ENCODE results near the gene PBX4. TPM values are rescaled to one million over a fixed set of nuclear protein-coding genes. Genes with fewer than 3 reads are reported as not detected.

Gene PBX4
- total RNA-seq = 68.2 and 72.1 TPM in 2 replicates

GRCh38 chr19:19618219-19619051 is at the start of gene PBX4:
Gene PBX4 (minus strand): TSS chr19:19618687. CDS start chr19:19618629, 58 bp downstream.
- intact Hi-C loops (cut with micrococcal nuclease) = loop anchor here (1.0 to 2.0 kb wide), 8 partner anchors 9 to 282 kb away; partner anchors contain the start of genes ATP13A1, GMIP and ZNF93

GRCh38 chr19:19665420-19665948 is 47.0 kb upstream of the PBX4 start:
- intact Hi-C loops (cut with micrococcal nuclease) = loop anchor here (5.0 to 10.0 kb wide), 3 partner anchors 471 to 1659 kb away; partner anchors contain the start of genes BORCS8, RFXANK, ZNF430 and ZNF708

- intact Hi-C loops (cut with micrococcal nuclease) = loop anchor here (1.0 to 10.0 kb wide), 8 partner anchors 20 to 1661 kb away; partner anchors contain the start of genes BORCS8, GMIP, PBX4 and RFXANK
Measured at GRCh38 chr19:19663256-19664120, 45.0 kb upstream of the PBX4 start, which contains the start of gene ATP13A1. Gene ATP13A1 (minus strand): TSS chr19:19663676. CDS start chr19:19663666, 10 bp downstream.

GRCh38 chr19:19662871-19663255 is 44.4 kb upstream of the PBX4 start:
- intact Hi-C loops (cut with micrococcal nuclease) = loop anchor here (1.0 to 10.0 kb wide), 8 partner anchors 20 to 1662 kb away; partner anchors contain the start of genes BORCS8, GMIP, LPAR2 and PBX4

- intact Hi-C loops (cut with micrococcal nuclease) = loop anchor here (1.0 to 10.0 kb wide), 6 partner anchors 34 to 1662 kb away; partner anchors contain the start of genes BORCS8, LPAR2, PBX4 and RFXANK
Measured at GRCh38 chr19:19662344-19662743, 43.9 kb upstream of the PBX4 start.

GRCh38 chr19:19661675-19662251 is 43.3 kb upstream of the PBX4 start:
- intact Hi-C loops (cut with micrococcal nuclease) = loop anchor here (1.0 to 10.0 kb wide), 6 partner anchors 33 to 1663 kb away; partner anchors contain the start of genes BORCS8, LPAR2, PBX4 and RFXANK

- intact Hi-C loops (cut with micrococcal nuclease) = loop anchor here (5.0 to 10.0 kb wide), 4 partner anchors 129 to 1664 kb away; partner anchors contain the start of genes BORCS8, RFXANK and ZNF708
Measured at GRCh38 chr19:19661141-19661674, 42.7 kb upstream of the PBX4 start.

- intact Hi-C loops (cut with micrococcal nuclease) = loop anchor here (5.0 to 10.0 kb wide), 4 partner anchors 127 to 1665 kb away; partner anchors contain the start of genes BORCS8, RFXANK and ZNF708
Measured at GRCh38 chr19:19659646-19660245, 41.3 kb upstream of the PBX4 start.

GRCh38 chr19:19657397-19657783 is 38.9 kb upstream of the PBX4 start:
- intact Hi-C loops (cut with micrococcal nuclease) = no loop called here

- intact Hi-C loops (cut with micrococcal nuclease) = no loop called here
Measured at GRCh38 chr19:19656451-19657396, 38.2 kb upstream of the PBX4 start.

- intact Hi-C loops (cut with micrococcal nuclease) = no loop called here
Measured at GRCh38 chr19:19655641-19656343, 37.3 kb upstream of the PBX4 start.

GRCh38 chr19:19655051-19655594 is 36.6 kb upstream of the PBX4 start:
- intact Hi-C loops (cut with micrococcal nuclease) = no loop called here

GRCh38 chr19:19654441-19654840 is 36.0 kb upstream of the PBX4 start:
- intact Hi-C loops (cut with micrococcal nuclease) = no loop called here

- intact Hi-C loops (cut with micrococcal nuclease) = no loop called here
Measured at GRCh38 chr19:19653597-19654147, 35.2 kb upstream of the PBX4 start.

- intact Hi-C loops (cut with micrococcal nuclease) = no loop called here
Measured at GRCh38 chr19:19652482-19653295, 34.2 kb upstream of the PBX4 start.

GRCh38 chr19:19651076-19651475 is 32.6 kb upstream of the PBX4 start:
- intact Hi-C loops (cut with micrococcal nuclease) = no loop called here

GRCh38 chr19:19650331-19650730 is 31.8 kb upstream of the PBX4 start:
- intact Hi-C loops (cut with micrococcal nuclease) = no loop called here

All from T-helper 1 cell treated with Interleukin-12 subunit alpha and Interleukin-12 subunit beta and Interleukin-4 antibody, amounts not matched to agents 30 ng/mL and 1 ng/mL, for 36 hours (primary cell).